Ectodermal cell (in vitro differentiated cells): ENCODE measurements around the gene SMYD3.

Experiments
- H3K27ac ChIP-seq: 2 replicates; pipeline ENCODE4 v1.7.0; 2013; ENCODE audit warnings: mild to moderate bottlenecking, low read depth, low read length; ENCODE audit not compliant: insufficient read depth, poor library complexity, severe bottlenecking
- H3K27me3 ChIP-seq: 2 replicates; pipeline ENCODE4 v1.7.0; 2013; ENCODE audit warnings: mild to moderate bottlenecking, low read length; ENCODE audit not compliant: insufficient read depth, control insufficient read depth, poor library complexity, severe bottlenecking
- H3K36me3 ChIP-seq: one replicate; pipeline ENCODE4 v1.7.0; 2013; ENCODE audit warnings: low read length; ENCODE audit not compliant: control insufficient read depth, insufficient read depth
- H3K4me1 ChIP-seq: one replicate; pipeline ENCODE4 v1.7.0; 2013; ENCODE audit warnings: low read length; ENCODE audit not compliant: control insufficient read depth, insufficient read depth
- H3K4me3 ChIP-seq: 2 replicates; pipeline ENCODE4 v1.7.0; 2013; ENCODE audit warnings: low read depth, low read length, control low read depth; ENCODE audit not compliant: insufficient read depth
- H3K9me3 ChIP-seq: 2 replicates; pipeline ENCODE4 v1.7.0; 2013; ENCODE audit warnings: mild to moderate bottlenecking, low read length, moderate library complexity; ENCODE audit not compliant: control insufficient read depth
- WGBS, 2 experiments: methylation state at CpG; one replicate each; pipeline ENCODE4 v1.1.7; 2013; ENCODE audit warnings: missing lambda C conversion rate in 2 of 2; 5-methylcytosine and 5-hydroxymethylcytosine counted together

SMYD3 gene

DNA sequence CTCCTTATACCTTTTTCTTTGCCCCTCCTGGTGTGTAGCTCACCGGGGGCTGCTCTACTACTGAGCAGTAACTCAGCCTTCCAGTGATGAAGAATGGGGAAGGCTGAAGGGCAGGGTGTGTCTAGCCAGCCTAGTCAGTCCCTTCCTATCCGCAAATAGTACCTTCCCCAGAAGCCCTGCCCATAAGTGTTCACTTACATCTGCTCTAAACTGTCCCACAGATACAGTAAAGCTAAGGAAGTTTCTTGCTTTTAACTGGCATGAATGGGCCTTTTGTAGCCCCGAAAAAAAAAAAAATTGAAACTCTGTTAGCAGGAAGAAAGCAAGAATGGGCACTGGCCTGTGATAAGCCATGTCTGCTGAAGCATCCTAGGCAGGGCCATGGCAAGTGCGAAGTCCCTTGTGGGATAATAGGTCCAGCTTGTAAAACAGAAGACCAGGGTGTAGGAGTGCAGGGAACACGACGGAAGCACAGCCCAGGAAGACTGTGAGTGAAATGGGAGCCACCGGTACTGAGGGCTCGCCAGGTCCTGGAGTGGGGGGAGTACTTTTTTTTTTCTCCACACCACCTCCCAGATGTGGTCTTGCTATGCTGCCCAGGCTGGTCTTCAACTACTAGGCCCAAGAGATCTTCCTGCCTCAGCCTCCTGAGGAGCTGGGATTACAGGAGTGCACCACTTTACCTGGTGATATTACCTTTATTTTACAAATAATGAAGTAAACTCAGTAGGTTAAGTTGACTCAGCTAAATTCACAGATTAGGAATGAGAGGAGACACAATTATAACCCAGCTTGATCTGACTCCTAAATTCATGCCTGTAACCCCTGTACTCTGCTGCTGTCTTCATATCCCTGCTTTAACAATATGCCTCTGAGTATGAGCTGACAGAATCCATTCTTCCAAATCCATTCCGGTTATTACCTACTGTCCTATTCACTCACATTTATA, 347.5 kb downstream of the SMYD3 start:
- Histone ChIP-seq H3K36me3 (no peaks in the 10 kb centered on the region), H3K27ac (no peak overlapping the region), H3K27me3 (no peaks in the 10 kb centered on the region), H3K9me3 (no peaks in the 10 kb centered on the region), H3K4me1 (no peaks in the 10 kb centered on the region), H3K4me3 (no peak overlapping the region)
- WGBS, 2 experiments, result 93 to 96% methylated on average over 6 to 8 of the region's 9 CpGs

DNA sequence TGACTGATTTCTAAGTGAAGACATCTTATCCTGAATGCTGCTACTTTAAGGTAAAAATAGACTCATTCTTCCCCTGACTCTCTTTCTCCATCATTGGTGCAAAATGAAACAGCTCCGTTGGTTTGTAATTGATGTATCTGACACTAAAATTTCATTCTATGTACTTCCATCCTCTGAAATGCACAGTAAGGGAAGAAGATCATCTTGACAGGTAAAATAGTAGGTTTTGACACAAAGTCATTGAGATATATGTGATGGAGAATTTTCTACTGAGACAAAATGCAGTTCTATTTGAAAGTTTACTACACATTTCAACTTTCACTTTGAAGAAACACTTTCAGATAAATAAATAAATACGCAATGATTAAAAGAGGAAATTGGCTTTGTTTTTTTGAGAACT, 348.9 kb downstream of the SMYD3 start:
- Histone ChIP-seq H3K27me3 (no peaks in the 10 kb centered on the region), H3K4me1 (no peaks in the 10 kb centered on the region), H3K36me3 (no peaks in the 10 kb centered on the region), H3K4me3 (no peak overlapping the region), H3K9me3 (no peaks in the 10 kb centered on the region), H3K27ac (no peak overlapping the region)
- WGBS, 2 experiments, result no CpG with 5 or more reads among the region's 2 CpGs

DNA sequence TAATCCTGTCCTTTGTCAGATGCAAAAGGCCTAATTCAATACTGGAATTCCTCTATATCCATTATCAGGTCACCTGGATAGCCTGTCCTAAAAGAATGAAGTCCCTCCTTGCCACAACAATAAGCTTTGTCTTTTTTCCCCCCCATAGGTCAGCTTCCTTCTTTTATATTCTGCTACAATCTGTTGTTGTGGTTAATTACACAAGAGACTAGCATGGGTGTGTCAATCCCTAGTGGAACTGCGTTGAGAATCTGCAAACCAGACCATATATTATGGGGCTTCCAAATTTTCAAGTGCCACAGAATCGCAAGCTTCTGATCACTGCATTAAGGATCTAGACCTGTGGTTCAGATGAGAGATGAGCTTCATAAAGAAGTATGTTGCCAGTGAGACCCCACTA, 349.6 kb downstream of the SMYD3 start:
- 85 to 93% methylated on average over 2 of the region's 2 CpGs for WGBS, 2 experiments
- H3K36me3 ChIP-seq, result no peaks in the 10 kb centered on the region
- H3K27ac ChIP-seq, result no peak overlapping the region
- no peaks in the 10 kb centered on the region for H3K27me3 ChIP-seq
- no peaks in the 10 kb centered on the region for H3K9me3 ChIP-seq
- no peak overlapping the region for H3K4me3 ChIP-seq
- no peaks in the 10 kb centered on the region for H3K4me1 ChIP-seq

DNA sequence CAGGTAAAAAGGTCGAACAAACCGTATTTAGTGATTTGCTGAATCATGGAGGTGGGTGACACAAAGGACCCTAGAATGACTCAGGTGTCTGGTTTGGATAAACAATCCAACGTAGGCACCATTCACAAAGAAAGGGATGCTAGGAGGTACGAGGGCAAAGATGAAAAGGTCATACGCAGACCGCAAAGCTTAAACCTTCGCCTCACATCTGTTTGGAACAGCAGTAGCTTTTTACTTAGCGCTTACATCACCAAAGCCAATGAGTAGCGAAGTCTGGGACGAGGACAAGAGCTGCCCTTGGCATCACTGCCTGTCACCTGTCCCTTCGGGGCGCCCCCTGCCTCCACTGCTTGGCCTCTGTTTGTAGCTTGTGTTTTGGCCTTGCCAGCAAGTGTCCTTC, 350.2 kb downstream of the SMYD3 start:
- Histone ChIP-seq H3K4me1 (no peaks in the 10 kb centered on the region), H3K9me3 (no peaks in the 10 kb centered on the region), H3K36me3 (no peaks in the 10 kb centered on the region), H3K27ac (no peak overlapping the region), H3K4me3 (no peak overlapping the region), H3K27me3 (no peaks in the 10 kb centered on the region)
- 94% methylated on average over 12 of the region's 12 CpGs for WGBS, 2 experiments

DNA sequence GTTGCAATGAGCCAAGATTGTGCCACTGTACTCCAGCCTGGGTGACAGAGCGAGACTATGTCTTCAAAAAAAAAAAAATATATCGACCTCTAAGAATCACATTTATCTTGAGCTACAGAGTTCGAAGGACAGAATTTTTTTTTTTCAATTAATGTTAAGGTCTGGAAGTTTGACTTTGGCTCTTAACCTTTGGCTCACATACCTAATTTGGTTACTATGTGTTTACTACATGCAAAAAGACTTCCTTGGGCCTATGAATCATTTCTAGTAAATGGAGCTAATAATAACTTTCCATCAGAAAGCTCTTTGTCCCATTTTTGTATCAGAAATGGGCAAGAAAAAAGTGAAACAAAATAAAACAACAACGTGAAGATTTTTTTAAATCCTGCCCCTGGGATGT, 351.2 kb downstream of the SMYD3 start:
- no peak overlapping the region for H3K27ac ChIP-seq
- WGBS, 2 experiments, result 89 to 93% methylated on average over 1 to 4 of the region's 4 CpGs
- H3K27me3 ChIP-seq, result no peaks in the 10 kb centered on the region
- no peaks in the 10 kb centered on the region for H3K9me3 ChIP-seq
- no peaks in the 10 kb centered on the region for H3K4me1 ChIP-seq
- no peaks in the 10 kb centered on the region for H3K36me3 ChIP-seq
- no peak overlapping the region for H3K4me3 ChIP-seq

DNA sequence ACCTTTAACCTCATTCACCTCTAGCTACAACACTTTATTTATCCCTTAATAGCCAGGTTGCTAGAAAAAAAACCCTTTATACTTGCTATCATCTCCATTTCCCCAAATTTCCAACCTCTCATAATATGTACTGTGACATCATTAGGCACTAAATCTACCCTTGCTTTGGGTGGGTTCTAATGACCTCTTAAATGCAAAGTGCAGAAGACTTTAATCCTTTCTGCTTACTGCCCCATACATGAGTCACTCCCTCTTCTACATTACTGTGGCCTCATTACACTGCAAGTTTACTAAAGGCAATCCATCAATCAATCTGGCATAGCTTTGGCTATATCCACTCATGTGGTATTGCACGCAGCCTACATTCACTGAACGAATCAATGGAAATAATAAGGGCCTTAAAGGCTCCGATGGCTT, 353.3 kb downstream of the SMYD3 start:
- Histone ChIP-seq H3K27ac (no peak overlapping the region), H3K9me3 (no peaks in the 10 kb centered on the region), H3K36me3 (no peaks in the 10 kb centered on the region), H3K4me1 (no peaks in the 10 kb centered on the region), H3K4me3 (no peak overlapping the region), H3K27me3 (no peaks in the 10 kb centered on the region)
- WGBS, 2 experiments, result 91 to 97% methylated on average over 3 of the region's 3 CpGs

DNA sequence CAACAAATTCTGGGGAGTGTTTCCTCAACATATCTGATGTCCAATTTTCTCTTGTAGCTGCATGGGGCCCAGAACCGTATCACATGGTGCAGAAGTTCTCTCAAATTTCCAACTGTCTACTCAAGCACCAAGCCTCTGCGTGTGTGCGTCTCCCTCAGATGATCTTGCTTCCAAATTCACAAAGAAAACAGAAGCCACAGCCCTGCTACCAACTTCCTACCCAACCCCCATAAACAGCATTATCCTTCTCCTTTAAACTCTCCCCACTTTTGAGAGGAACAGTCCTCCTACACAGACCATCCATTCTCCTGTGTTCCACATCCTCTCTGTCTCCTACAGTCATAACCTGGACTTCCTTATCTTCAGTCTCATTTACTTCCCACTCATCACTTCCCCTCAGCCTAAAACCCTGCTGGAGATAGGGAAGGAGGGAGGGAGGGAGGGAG, 354.1 kb downstream of the SMYD3 start:
- Histone ChIP-seq H3K36me3 (no peaks in the 10 kb centered on the region), H3K27ac (no peak overlapping the region), H3K27me3 (no peaks in the 10 kb centered on the region), H3K4me1 (no peaks in the 10 kb centered on the region), H3K9me3 (no peaks in the 10 kb centered on the region), H3K4me3 (no peak overlapping the region)
- WGBS, 2 experiments, result 96 to 97% methylated on average over 3 of the region's 3 CpGs

DNA sequence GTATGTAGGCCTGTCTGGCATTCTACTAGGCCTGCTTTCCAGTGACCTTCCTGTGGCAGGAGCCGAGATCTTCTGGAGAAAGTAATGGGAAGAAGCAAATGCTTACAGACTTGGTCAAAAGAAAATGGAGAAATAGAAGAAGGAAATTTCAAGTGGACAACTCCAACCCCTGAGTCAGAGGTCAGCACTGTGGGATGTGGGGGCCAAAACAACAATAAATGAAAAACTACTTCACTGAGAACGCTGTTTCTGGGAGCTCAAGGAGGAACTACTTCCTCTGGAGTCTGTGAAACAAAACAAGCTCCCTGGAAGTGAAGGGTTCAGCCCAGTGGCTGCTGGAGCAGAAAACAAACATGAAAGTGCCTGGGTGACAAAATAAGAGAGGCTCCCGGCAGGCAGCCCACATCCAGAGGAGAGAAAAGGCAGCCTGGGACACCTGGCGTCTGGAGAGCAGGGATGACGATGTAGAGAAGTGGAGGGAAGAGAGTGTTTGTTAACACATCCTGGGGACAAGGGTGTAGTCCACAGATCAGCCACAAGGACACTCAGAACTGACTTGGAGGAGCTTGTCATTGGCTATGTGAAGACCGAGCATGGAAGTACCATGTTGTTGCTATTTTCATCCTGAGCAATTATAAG, 355.2 kb downstream of the SMYD3 start:
- Histone ChIP-seq H3K36me3 (no peaks in the 10 kb centered on the region), H3K4me3 (no peak overlapping the region), H3K27ac (no peak overlapping the region), H3K27me3 (no peaks in the 10 kb centered on the region), H3K4me1 (no peaks in the 10 kb centered on the region), H3K9me3 (no peaks in the 10 kb centered on the region)
- 56 to 59% methylated on average over 6 of the region's 6 CpGs for WGBS, 2 experiments

DNA sequence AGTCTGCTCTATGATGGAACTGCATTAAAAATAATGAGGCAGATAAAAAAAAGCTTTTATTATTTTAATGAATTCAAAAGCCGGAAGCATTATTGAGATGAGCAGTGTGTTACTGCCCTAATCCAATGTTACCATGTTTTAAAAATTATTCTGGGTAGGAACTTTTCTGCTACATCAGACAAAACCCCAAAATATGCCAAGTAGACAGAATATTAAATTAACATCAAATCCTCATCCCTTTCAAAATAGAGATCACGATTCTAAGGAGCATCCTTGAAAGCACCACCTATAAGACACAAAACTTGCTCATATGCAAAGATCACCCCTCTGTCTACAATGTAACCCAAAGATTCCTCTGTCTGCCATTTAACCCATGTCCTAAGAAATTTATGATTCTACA, 357.5 kb downstream of the SMYD3 start:
- Histone ChIP-seq H3K36me3 (peaks cover 3% of the 10 kb centered on the region), H3K4me3 (no peak overlapping the region), H3K9me3 (no peaks in the 10 kb centered on the region), H3K27ac (no peak overlapping the region), H3K4me1 (no peaks in the 10 kb centered on the region), H3K27me3 (no peaks in the 10 kb centered on the region)
- 91 to 93% methylated on average over 2 of the region's 2 CpGs for WGBS, 2 experiments
